Measurements from ENCODE around the gene ZNF2. TPM values are rescaled to one million over a fixed set of nuclear protein-coding genes. Genes with fewer than 3 reads are reported as not detected.

ZNF2 gene
- total and polyA plus RNA-seq, 2 of the 13 experiments (the other 11 are each of a cell fraction or from before 2014, with no cell fraction given): 4.3 to 6.1 TPM

DNA sequence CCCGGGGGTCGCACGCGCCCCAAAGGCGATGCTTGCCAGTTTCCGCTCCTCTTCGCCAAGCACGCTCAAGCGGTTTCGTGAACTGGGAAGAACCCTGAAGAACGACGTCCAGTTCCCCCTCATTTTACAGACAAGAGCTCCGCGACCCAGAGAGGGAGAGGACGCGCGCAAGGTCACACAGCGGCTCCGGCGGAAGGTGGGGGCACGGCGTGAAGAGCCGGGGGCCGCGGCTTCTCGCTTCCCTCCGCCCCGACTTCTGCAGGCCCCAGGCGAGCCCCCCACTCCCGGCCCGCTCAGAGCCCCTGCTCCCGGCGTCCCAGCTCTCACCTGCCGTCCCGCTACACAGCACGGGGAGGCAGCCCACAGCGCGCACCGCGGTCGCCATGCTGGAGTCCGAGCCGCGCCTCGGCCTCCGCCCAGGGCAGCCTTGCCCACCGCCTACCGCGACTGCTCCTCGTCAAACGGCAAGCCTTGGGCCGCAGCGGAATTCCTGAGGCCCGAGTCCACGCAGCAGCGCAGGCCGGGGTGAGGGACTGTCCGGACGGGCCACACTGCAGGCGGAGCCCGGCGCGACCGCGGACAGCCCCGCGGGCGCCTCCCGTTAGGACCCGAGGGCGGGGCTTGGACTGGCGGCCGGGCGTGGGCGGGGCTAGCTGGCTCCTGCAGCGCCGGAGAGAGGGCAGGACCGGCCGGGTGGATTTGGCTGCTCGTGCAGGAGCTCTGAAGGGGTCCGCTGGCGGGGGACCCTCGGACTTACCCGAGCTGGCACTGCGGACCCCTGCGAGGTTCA, 44.0 kb upstream of the ZNF2 start, which contains the start of gene MRPS5 (continued):
- TF ChIP-seq U2AF1 (optimal IDR thresholded peaks at IDR 0.05; ENCODE audit: low read depth, low read length) (no peak), ZNF660 (CRISPR knock-in tag; IDR thresholded peaks at IDR 0.05; ENCODE audit: borderline replicate concordance, low read depth) (no peak), MXI1 (IDR thresholded peaks at IDR 0.05; ENCODE audit: borderline replicate concordance, low read depth, low read length) (no peak), SAP130 (CRISPR knock-in tag; IDR thresholded peaks at IDR 0.05; ENCODE audit: low read depth) (peak; percentile 76), ZMYM2 (CRISPR knock-in tag; IDR thresholded peaks at IDR 0.05) (no peak), HNRNPH1 (optimal IDR thresholded peaks at IDR 0.05; ENCODE audit: low read depth, low read length) (no peak), ZSCAN31 (CRISPR knock-in tag; IDR thresholded peaks at IDR 0.05; ENCODE audit: low read depth) (peak; percentile 85), NFATC3 (CRISPR knock-in tag; IDR thresholded peaks at IDR 0.05) (no peak), SKI (IDR thresholded peaks at IDR 0.05; ENCODE audit: partially characterized antibody) (peak; percentile 69), ZFP36L1 (CRISPR knock-in tag; IDR thresholded peaks at IDR 0.05) (peak; percentile 79; the same call in 1 of the 2 replicates), ZNF333 (CRISPR knock-in tag; IDR thresholded peaks at IDR 0.05; ENCODE audit: borderline replicate concordance) (peak; percentile 83; the same call in 1 of the 2 replicates), ZNF619 (CRISPR knock-in tag; IDR thresholded peaks at IDR 0.05) (peak; percentile 99), ZNF343 (CRISPR knock-in tag; IDR thresholded peaks at IDR 0.05) (peak; percentile 95; the same call in 1 of the 2 replicates)
- TF ChIP-seq, protein P1, sequence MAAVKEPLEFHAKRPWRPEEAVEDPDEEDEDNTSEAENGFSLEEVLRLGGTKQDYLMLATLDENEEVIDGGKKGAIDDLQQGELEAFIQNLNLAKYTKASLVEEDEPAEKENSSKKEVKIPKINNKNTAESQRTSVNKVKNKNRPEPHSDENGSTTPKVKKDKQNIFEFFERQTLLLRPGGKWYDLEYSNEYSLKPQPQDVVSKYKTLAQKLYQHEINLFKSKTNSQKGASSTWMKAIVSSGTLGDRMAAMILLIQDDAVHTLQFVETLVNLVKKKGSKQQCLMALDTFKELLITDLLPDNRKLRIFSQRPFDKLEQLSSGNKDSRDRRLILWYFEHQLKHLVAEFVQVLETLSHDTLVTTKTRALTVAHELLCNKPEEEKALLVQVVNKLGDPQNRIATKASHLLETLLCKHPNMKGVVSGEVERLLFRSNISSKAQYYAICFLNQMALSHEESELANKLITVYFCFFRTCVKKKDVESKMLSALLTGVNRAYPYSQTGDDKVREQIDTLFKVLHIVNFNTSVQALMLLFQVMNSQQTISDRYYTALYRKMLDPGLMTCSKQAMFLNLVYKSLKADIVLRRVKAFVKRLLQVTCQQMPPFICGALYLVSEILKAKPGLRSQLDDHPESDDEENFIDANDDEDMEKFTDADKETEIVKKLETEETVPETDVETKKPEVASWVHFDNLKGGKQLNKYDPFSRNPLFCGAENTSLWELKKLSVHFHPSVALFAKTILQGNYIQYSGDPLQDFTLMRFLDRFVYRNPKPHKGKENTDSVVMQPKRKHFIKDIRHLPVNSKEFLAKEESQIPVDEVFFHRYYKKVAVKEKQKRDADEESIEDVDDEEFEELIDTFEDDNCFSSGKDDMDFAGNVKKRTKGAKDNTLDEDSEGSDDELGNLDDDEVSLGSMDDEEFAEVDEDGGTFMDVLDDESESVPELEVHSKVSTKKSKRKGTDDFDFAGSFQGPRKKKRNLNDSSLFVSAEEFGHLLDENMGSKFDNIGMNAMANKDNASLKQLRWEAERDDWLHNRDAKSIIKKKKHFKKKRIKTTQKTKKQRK (IDR thresholded peaks at IDR 0.05; ENCODE audit: low read length): no peak
- TF ChIP-seq, protein P2, sequence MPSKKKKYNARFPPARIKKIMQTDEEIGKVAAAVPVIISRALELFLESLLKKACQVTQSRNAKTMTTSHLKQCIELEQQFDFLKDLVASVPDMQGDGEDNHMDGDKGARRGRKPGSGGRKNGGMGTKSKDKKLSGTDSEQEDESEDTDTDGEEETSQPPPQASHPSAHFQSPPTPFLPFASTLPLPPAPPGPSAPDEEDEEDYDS (CRISPR knock-in tag; IDR thresholded peaks at IDR 0.05): peak; percentile 46; the same call in 1 of the 2 replicates
- TF ChIP-seq, protein P3, sequence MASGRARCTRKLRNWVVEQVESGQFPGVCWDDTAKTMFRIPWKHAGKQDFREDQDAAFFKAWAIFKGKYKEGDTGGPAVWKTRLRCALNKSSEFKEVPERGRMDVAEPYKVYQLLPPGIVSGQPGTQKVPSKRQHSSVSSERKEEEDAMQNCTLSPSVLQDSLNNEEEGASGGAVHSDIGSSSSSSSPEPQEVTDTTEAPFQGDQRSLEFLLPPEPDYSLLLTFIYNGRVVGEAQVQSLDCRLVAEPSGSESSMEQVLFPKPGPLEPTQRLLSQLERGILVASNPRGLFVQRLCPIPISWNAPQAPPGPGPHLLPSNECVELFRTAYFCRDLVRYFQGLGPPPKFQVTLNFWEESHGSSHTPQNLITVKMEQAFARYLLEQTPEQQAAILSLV (CRISPR knock-in tag; IDR thresholded peaks at IDR 0.05; ENCODE audit: borderline replicate concordance): peak; percentile 88
- TF ChIP-seq, protein P4, sequence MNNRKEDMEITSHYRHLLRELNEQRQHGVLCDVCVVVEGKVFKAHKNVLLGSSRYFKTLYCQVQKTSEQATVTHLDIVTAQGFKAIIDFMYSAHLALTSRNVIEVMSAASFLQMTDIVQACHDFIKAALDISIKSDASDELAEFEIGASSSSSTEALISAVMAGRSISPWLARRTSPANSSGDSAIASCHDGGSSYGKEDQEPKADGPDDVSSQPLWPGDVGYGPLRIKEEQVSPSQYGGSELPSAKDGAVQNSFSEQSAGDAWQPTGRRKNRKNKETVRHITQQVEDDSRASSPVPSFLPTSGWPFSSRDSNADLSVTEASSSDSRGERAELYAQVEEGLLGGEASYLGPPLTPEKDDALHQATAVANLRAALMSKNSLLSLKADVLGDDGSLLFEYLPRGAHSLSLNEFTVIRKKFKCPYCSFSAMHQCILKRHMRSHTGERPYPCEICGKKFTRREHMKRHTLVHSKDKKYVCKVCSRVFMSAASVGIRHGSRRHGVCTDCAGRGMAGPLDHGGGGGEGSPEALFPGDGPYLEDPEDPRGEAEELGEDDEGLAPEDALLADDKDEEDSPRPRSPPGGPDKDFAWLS (CRISPR knock-in tag; IDR thresholded peaks at IDR 0.05; ENCODE audit: borderline replicate concordance): peak; percentile 96
- TF ChIP-seq, protein P5, sequence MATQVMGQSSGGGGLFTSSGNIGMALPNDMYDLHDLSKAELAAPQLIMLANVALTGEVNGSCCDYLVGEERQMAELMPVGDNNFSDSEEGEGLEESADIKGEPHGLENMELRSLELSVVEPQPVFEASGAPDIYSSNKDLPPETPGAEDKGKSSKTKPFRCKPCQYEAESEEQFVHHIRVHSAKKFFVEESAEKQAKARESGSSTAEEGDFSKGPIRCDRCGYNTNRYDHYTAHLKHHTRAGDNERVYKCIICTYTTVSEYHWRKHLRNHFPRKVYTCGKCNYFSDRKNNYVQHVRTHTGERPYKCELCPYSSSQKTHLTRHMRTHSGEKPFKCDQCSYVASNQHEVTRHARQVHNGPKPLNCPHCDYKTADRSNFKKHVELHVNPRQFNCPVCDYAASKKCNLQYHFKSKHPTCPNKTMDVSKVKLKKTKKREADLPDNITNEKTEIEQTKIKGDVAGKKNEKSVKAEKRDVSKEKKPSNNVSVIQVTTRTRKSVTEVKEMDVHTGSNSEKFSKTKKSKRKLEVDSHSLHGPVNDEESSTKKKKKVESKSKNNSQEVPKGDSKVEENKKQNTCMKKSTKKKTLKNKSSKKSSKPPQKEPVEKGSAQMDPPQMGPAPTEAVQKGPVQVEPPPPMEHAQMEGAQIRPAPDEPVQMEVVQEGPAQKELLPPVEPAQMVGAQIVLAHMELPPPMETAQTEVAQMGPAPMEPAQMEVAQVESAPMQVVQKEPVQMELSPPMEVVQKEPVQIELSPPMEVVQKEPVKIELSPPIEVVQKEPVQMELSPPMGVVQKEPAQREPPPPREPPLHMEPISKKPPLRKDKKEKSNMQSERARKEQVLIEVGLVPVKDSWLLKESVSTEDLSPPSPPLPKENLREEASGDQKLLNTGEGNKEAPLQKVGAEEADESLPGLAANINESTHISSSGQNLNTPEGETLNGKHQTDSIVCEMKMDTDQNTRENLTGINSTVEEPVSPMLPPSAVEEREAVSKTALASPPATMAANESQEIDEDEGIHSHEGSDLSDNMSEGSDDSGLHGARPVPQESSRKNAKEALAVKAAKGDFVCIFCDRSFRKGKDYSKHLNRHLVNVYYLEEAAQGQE (IDR thresholded peaks at IDR 0.05; ENCODE audit: borderline replicate concordance in 1 of 2, low read depth in 1 of 2, low read length in 2 of 2): peak in 1 of 2 experiments; percentile 45; a peak in 2 of 4 replicates

Data from HepG2 (cell line).